ENCODE data around the gene EPM2A.
A peak's percentile ranks its signal among the peaks of the same experiment; 100 is the strongest.
"Not testable (repeated sequence)": the region's sequence is repeated elsewhere in the genome, so short reads cannot be mapped to it uniquely, and the experiment has no call there.

EPM2A gene

GRCh38 chr6:145707397-145707796 is 27.9 kb downstream of the EPM2A start:
- no peak for TF ChIP-seq Cebpa-rat (IDR thresholded peaks at IDR 0.05)
- Histone ChIP-seq H3K27me3 (no peaks in the 10 kb centered on the region), H3K4me2 (no peak overlapping the region), H3K9ac (no peak overlapping the region), H3K27ac (no peak overlapping the region), H3K9me3 (replicated peaks in 1 of 11) (peaks cover 26 to 53% (median 36%) of the 10 kb centered on the region in 11 experiments), H3K4me3 (no peak overlapping the region), H3K36me3 (peaks cover 0 to 18% (median 11%) of the 10 kb centered on the region in 11 experiments; a peak in 16 of 22 replicates), H3K4me1 (peaks cover 7 to 18% (median 15%) of the 10 kb centered on the region in 10 experiments), H4K20me1 (no peaks in the 10 kb centered on the region)

DNA sequence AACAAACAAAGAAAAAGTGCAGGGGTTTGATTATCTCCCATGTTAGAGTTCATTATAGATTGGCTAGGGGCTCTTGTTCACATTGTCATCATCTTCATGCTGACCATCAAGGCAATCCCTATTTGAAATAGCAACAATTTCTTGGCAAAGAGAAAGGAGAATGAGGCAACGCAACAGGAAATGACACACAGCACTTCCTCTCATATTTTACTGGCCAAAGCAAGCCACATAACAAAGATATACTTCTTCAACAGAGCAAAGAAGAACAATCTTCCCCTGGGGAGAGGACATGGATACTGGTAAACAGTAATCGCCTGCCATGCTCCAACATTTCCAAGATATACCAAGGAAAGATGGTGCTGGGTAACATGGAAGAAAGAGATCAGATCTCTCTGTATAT is 29.8 kb downstream of the EPM2A start:
- TF ChIP-seq Cebpa-rat (IDR thresholded peaks at IDR 0.05), result peak in 3 of 11 experiments; percentile 30 to 43 (median 39); a peak in 2 of 22 replicates
- Histone ChIP-seq H3K4me2 (peak overlapping the region; percentile 10 to 70 (median 46); a peak in 19 of 22 replicates), H3K9ac (peak overlapping the region in 1 of 11 experiments; percentile 44; a peak in 1 of 22 replicates), H3K4me3 (no peak overlapping the region), H3K9me3 (replicated peaks in 1 of 11) (peaks cover 26 to 46% (median 36%) of the 10 kb centered on the region in 11 experiments), H3K27ac (peak overlapping the region in 10 of 11 experiments; percentile 20 to 75 (median 56); a peak in 19 of 22 replicates), H4K20me1 (no peaks in the 10 kb centered on the region), H3K36me3 (peaks cover 0 to 18% (median 11%) of the 10 kb centered on the region in 11 experiments; a peak in 16 of 22 replicates), H3K27me3 (no peaks in the 10 kb centered on the region), H3K4me1 (peaks cover 7 to 18% (median 15%) of the 10 kb centered on the region in 10 experiments)

GRCh38 chr6:145704143-145704781 is 31.1 kb downstream of the EPM2A start:
- Histone ChIP-seq H3K4me1 (peaks cover 7 to 18% (median 15%) of the 10 kb centered on the region in 10 experiments), H3K27ac (peak overlapping the region in 6 of 11 experiments; percentile 19 to 75 (median 62); a peak in 8 of 22 replicates), H3K9me3 (replicated peaks in 1 of 11) (peaks cover 22 to 42% (median 32%) of the 10 kb centered on the region in 11 experiments), H3K9ac (no peak overlapping the region), H3K27me3 (no peaks in the 10 kb centered on the region), H3K4me3 (no peak overlapping the region), H3K36me3 (peaks cover 0 to 18% (median 11%) of the 10 kb centered on the region in 11 experiments; a peak in 16 of 22 replicates), H3K4me2 (no peak overlapping the region), H4K20me1 (no peaks in the 10 kb centered on the region)
- no peak for TF ChIP-seq Cebpa-rat (IDR thresholded peaks at IDR 0.05)

DNA sequence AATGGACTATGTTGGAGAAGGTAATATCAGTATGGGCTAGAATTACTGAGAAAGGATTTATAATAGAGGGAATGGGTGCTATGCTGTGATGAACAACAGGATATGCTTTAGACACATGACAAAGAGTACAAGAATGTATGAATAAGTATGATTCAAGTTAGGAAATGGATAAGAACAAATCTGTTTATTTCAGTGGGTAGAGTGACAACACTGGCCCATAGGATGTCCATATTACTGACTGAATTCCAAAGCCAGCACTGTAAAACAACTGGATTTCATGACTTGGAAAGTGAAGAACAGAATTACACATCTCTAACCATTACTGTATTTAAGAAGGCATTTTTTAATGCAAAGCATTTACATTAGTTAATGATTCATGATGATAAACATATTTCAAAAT is 35.9 kb downstream of the EPM2A start:
- Histone ChIP-seq H3K27ac (no peak overlapping the region), H3K4me1 (peaks cover 0 to under 1% (median 0%) of the 10 kb centered on the region in 10 experiments; a peak in 1 of 20 replicates), H3K9ac (no peak overlapping the region), H4K20me1 (no peaks in the 10 kb centered on the region), H3K4me3 (no peak overlapping the region), H3K36me3 (no peaks in the 10 kb centered on the region), H3K9me3 (replicated peaks in 1 of 11) (peaks cover 10 to 16% (median 11%) of the 10 kb centered on the region in 11 experiments; a peak in 19 of 22 replicates), H3K27me3 (no peaks in the 10 kb centered on the region), H3K4me2 (no peak overlapping the region)
- TF ChIP-seq Cebpa-rat (IDR thresholded peaks at IDR 0.05), result no peak

- H3K9ac ChIP-seq, H3K36me3 ChIP-seq, H3K27ac ChIP-seq, H4K20me1 ChIP-seq, H3K4me2 ChIP-seq, H3K4me3 ChIP-seq, H3K27me3 ChIP-seq, H3K4me1 ChIP-seq: not testable (repeated sequence)
- peaks cover 11 to 23% (median 18%) of the 10 kb centered on the region in 11 experiments; a peak in 20 of 22 replicates for H3K9me3 ChIP-seq (replicated peaks in 1 of 11)
Observed at GRCh38 chr6:145697401-145697800, 37.9 kb downstream of the EPM2A start.

- no peaks in the 10 kb centered on the region for H3K4me1 ChIP-seq
- H3K36me3 ChIP-seq, result no peaks in the 10 kb centered on the region
- no peak for TF ChIP-seq Cebpa-rat (IDR thresholded peaks at IDR 0.05)
- H3K9ac ChIP-seq, result no peak overlapping the region
- no peak overlapping the region for H3K4me2 ChIP-seq
- peaks cover 15 to 24% (median 20%) of the 10 kb centered on the region in 11 experiments; a peak in 20 of 22 replicates for H3K9me3 ChIP-seq (replicated peaks in 1 of 11)
- H4K20me1 ChIP-seq, result no peaks in the 10 kb centered on the region
- no peaks in the 10 kb centered on the region for H3K27me3 ChIP-seq
- H3K4me3 ChIP-seq, result no peak overlapping the region
- H3K27ac ChIP-seq, result no peak overlapping the region
Observed at GRCh38 chr6:145694083-145694737, 41.1 kb downstream of the EPM2A start.

GRCh38 chr6:145690969-145691368 is 44.4 kb downstream of the EPM2A start:
- Histone ChIP-seq H3K4me2 (no peak overlapping the region), H3K27ac (no peak overlapping the region), H4K20me1 (no peaks in the 10 kb centered on the region), H3K4me1 (0 out of 20 replicates have a peak, but pooled peaks cover 0 to 4% (median 0%) of the 10 kb centered on the region in 10 experiments), H3K4me3 (no peak overlapping the region), H3K9ac (no peak overlapping the region), H3K27me3 (no peaks in the 10 kb centered on the region), H3K36me3 (peaks cover 0 to 2% (median 0%) of the 10 kb centered on the region in 11 experiments; a peak in 1 of 22 replicates), H3K9me3 (replicated peaks in 1 of 11) (peaks cover 4 to 11% (median 8%) of the 10 kb centered on the region in 11 experiments; a peak in 14 of 22 replicates)
- TF ChIP-seq Cebpa-rat (IDR thresholded peaks at IDR 0.05), result no peak

GRCh38 chr6:145689529-145689928 is 45.8 kb downstream of the EPM2A start:
- Histone ChIP-seq H3K36me3 (peaks cover 0 to 5% (median 0%) of the 10 kb centered on the region in 11 experiments; a peak in 3 of 22 replicates), H3K27me3 (no peaks in the 10 kb centered on the region), H3K4me2 (no peak overlapping the region), H3K4me1 (0 out of 20 replicates have a peak, but pooled peaks cover 0 to 4% (median 0%) of the 10 kb centered on the region in 10 experiments), H3K9ac (no peak overlapping the region), H3K27ac (no peak overlapping the region), H3K9me3 (replicated peaks in 1 of 11) (peaks cover 4 to 11% (median 8%) of the 10 kb centered on the region in 11 experiments; a peak in 14 of 22 replicates), H3K4me3 (no peak overlapping the region), H4K20me1 (no peaks in the 10 kb centered on the region)
- TF ChIP-seq Cebpa-rat (IDR thresholded peaks at IDR 0.05), result no peak

DNA sequence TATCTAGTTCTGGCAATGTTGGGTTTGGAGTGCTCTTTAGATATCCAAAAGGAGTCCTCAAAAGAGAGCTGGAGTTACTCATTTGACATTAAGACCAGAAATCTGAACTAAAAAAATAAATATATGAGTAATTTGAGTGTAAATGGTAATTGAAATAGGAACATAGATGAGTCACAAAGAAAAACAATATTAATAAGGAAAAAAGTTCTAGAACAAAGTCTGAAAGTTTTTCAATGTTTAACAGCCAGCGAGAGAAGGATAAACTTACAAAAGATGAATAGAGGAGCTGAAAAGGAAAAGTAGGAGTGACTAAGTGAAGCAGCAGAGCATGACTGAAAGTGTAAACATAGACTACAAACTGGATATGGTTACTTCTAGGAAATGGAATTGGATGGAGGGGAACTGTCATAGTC is 46.8 kb downstream of the EPM2A start:
- Histone ChIP-seq H3K27me3 (no peaks in the 10 kb centered on the region), H4K20me1 (no peaks in the 10 kb centered on the region), H3K4me3 (no peak overlapping the region), H3K36me3 (peaks cover 0 to 6% (median 0%) of the 10 kb centered on the region in 11 experiments; a peak in 3 of 22 replicates), H3K4me2 (0 out of 22 replicates have a peak overlapping the region, but pooled peaks of 1 of the 11 experiments have one; percentile 6), H3K27ac (no peak overlapping the region), H3K4me1 (0 out of 20 replicates have a peak, but pooled peaks cover 0 to 4% (median 0%) of the 10 kb centered on the region in 10 experiments), H3K9ac (no peak overlapping the region), H3K9me3 (replicated peaks in 1 of 11) (peaks cover 4 to 11% (median 8%) of the 10 kb centered on the region in 11 experiments; a peak in 14 of 22 replicates)
- no peak for TF ChIP-seq Cebpa-rat (IDR thresholded peaks at IDR 0.05)
